CD4-positive, alpha-beta T cell treated with Interleukin-6 for 4 hours (primary cell): ENCODE data around the gene KRTAP5-3.
"Not testable (repeated sequence)": the region's sequence is repeated elsewhere in the genome, so short reads cannot be mapped to it uniquely, and the experiment has no call there.

Experiments
- DNase-seq: peaks from one replicate; pipeline ENCODE4 v3.0.0-alpha.2; 2020; ENCODE audit warnings: mixed read lengths

KRTAP5-3 gene

GRCh38 chr11:1575756-1576155, 32.5 kb downstream of the KRTAP5-3 start:
- not testable (repeated sequence) for DNase-seq

- DNase-seq, result no peak
Observed at GRCh38 chr11:1574933-1575242, 33.4 kb downstream of the KRTAP5-3 start.

- DNase-seq, result peak; percentile 63
Observed at GRCh38 chr11:1574238-1574932, 33.9 kb downstream of the KRTAP5-3 start.

DNA sequence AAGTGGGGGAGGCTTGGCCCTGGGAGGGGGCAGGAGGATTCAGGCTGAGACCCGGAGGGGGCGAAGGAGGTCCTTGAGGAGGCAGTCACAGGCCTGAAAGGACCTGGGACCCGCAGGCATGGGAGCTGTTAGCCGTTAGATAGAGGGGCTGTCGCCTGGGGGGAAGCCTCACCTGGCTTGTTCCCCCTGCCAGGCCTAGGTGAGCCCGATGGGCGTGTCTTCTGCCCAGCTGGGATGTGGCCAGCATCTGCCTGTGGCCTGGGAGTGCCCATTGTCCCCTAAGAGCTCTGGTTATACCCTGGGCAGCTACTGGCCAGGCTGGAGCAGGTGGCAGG, 34.4 kb downstream of the KRTAP5-3 start:
- no peak for DNase-seq

GRCh38 chr11:1573077-1573902, 35.0 kb downstream of the KRTAP5-3 start:
- DNase-seq, result peak; percentile 34

- peak; percentile 96 for DNase-seq
Observed at GRCh38 chr11:1572197-1573076, 35.8 kb downstream of the KRTAP5-3 start, which contains the start of gene DUSP8. TSS of gene DUSP8 (minus strand) at chr11:1572271. CDS start at chr11:1565826, 6,445 bp downstream.

DNA sequence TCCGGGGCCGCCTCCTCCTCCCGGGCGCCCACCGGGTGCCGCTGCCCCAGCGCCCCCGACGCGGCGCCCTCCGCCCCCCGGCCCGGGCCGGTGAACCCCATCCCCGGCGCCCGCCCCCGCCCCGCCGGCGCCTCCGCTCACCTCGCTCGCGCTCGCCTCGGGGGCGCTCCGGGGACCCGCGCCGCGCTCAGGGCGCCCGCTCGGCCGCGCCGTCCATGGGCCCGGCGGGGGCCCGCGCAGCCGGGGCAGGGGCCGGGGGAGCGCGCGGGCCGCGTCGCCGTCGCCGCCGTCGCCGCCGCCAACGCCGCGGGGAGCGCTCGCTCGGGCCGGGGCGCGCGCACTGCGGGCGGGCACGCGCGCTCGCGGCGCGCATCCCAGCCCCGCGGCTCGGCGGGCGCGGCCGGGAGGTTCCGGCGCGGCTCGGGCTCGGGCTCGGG, 36.5 kb downstream of the KRTAP5-3 start:
- DNase-seq, result no peak

- DNase-seq, result peak; percentile 65
Observed at GRCh38 chr11:1570896-1571759, 37.1 kb downstream of the KRTAP5-3 start.

- DNase-seq, result no peak
Observed at GRCh38 chr11:1570531-1570895, 37.8 kb downstream of the KRTAP5-3 start.

GRCh38 chr11:1570001-1570453, 38.2 kb downstream of the KRTAP5-3 start:
- DNase-seq, result no peak

DNA sequence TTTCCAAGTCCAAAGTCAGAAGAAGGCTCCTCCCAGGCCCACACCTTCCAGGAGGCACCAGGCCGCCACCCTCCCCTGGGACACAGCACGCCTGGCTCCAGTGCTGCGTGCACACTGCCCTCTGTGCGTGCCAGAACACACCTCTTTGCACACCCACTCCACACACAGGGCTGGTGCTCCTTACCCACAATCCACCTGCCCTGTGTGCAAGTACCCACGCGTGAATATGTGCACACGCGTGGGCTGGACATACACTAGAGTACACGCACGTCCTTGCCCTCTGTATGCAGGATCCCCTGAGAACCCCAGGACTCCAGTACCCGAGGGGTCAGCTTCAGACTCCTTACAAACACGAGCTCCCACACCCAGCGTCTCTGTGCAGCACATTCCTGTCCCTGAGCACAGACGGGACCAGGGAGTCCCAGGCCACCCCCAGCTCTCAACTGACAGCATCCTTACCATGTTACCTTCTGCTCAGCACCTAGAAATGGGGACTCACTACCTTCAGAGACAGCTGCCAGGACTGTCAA, 38.9 kb downstream of the KRTAP5-3 start:
- no peak for DNase-seq

- peak; percentile 22 for DNase-seq
Observed at GRCh38 chr11:1568441-1568911, 39.8 kb downstream of the KRTAP5-3 start.

GRCh38 chr11:1567721-1568100, 40.6 kb downstream of the KRTAP5-3 start:
- DNase-seq, result no peak

DNA sequence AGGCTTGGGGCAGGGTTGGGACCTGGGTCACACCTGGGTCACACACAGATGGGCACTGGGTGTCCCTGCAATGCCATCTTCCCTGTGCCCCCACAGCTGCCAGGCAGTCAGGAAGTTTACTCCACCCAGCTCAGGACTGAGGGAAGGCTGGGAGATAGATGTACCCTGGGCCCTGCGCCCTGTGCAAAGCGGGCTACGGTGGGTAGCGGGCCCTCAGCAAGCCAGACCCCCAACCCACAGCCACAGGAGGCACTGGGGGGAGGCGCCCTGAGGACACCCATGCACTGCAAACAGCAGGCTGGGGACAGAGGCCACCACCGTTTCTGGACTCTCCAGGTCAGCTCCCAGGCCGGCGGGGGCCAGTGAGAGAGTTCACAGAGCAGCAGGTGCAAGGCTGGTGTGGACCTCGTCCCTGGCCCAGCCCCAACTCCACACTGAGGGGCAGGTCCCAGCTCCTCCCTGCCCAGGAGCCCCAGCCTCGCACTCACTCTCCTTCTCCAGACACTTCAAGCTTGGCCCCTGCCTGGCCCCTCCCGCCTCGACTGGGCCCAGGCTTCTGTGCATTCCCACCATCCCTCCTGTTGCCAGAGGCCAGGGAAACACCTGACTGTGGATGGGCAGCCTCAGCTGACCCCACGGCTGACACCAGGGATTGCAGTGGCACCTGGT, 41.1 kb downstream of the KRTAP5-3 start:
- DNase-seq, result no peak

- DNase-seq, result no peak
Observed at GRCh38 chr11:1566381-1567051, 41.7 kb downstream of the KRTAP5-3 start.

DNA sequence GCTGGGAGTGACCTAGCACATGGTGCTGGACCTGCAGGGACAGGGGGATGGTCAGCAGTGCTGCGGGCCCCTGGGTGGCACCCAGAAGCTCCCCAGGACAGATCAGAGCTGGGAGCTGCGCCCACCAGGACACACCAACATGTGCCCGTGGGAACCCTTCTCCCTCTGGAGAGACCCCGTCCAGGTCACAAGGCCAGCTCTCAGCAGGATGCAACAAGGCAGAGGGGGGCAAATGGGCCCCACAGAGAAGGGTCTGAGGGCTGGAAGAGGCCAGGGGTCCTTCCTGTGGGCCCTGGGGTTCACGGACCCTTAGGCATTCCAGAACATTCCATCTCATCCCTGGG, 42.4 kb downstream of the KRTAP5-3 start:
- no peak for DNase-seq

DNA sequence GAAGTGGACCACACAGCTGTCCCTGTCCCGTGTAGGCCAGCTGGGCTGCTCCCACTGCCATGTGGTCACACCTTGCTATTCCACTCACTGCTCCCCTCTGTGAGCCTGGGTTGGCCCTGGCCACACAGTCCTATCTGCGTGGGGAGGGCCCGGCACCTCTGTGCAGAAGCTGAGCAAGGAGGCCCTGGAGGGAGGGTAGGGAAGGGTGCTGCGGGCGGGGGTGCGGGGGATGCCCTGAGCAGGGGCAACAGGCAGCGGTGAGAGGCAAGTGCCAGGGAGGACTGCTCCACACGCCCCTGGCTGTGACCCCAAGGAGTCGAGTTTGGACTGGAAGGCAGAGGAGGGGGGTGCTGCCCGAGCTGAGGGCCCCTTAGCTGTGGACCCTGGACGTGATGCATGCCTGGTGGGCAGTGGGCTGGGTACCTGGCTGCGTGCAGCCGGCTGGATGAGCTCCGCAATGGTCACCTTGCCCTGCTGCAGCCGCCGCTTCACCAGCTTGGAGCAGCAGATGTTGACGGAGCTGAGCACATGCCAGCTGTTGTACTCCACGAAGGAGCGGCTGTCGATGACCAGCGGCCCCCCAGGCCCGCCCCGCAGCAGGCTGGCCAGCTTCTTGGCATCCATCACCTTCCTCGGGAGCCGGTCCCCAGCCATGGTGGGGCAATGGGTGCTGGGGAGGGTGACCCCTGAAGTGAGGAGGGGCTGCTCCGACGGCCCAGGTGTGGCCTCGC, 42.9 kb downstream of the KRTAP5-3 start:
- no peak for DNase-seq

GRCh38 chr11:1564535-1565172, 43.6 kb downstream of the KRTAP5-3 start:
- peak; percentile 15 for DNase-seq

- no peak for DNase-seq
Observed at GRCh38 chr11:1563697-1564534, 44.3 kb downstream of the KRTAP5-3 start.
